Measurements from ENCODE around the gene TOR1AIP2. TPM values are rescaled to one million over a fixed set of nuclear protein-coding genes. Genes with fewer than 3 reads are reported as not detected.

TOR1AIP2 gene
- total and polyA plus RNA-seq, 11 donors, result 12.7 to 73.2 (median 54.5) TPM

DNA sequence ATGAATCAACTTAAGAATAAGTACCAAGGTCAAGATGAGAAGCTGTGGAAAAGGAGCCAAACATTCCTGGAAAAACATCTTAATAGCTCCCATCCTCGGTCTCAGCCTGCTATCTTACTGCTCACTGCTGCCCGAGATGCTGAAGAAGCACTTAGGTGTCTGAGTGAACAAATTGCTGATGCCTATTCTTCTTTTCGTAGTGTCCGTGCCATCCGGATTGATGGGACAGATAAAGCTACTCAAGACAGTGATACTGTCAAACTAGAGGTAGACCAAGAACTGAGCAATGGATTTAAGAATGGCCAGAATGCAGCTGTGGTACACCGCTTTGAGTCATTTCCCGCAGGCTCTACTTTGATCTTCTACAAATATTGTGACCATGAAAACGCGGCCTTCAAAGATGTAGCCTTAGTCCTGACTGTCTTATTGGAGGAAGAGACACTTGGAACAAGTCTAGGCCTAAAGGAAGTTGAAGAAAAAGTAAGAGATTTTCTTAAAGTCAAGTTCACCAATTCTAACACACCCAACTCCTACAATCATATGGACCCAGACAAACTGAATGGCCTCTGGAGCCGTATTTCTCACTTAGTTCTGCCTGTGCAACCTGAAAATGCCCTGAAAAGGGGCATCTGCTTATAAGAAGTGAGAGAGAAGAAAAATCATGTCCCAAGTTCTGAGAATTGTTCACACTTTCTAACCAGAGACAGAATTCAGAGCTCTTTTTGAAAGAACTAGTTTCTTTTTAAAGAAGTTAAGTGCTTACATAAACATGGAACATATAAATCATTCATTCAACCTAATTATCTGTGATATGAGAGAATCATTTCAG is 40.2 kb upstream of the TOR1AIP2 start:
- ATAC-seq, result no peak
- intact Hi-C loops (cut with DNase I), result loop anchor here in 1 of 10 donors (10.0 kb wide), 1 partner anchor 157 kb away; no protein-coding TSS in a partner anchor
- H3K4me1 ChIP-seq, result peaks cover 0 to 5% (median 0%) of the 10 kb centered on the region in 12 donors
- no peak overlapping the region for H3K27ac ChIP-seq
- TF ChIP-seq CTCF (IDR thresholded peaks at IDR 0.05) (no peak), POLR2A (IDR thresholded peaks at IDR 0.05) (no peak)
- peaks cover 0 to 95% (median 78%) of the 10 kb centered on the region in 9 donors for H3K36me3 ChIP-seq
- H3K27me3 ChIP-seq, result no peaks in the 10 kb centered on the region
- no peak for DNase-seq
- 85 to 87% (median 85%) methylated on average over 10 of the region's 10 CpGs for WGBS, 4 donors
- no peaks in the 10 kb centered on the region for H3K9me3 ChIP-seq
- no peak overlapping the region for H3K4me3 ChIP-seq

DNA sequence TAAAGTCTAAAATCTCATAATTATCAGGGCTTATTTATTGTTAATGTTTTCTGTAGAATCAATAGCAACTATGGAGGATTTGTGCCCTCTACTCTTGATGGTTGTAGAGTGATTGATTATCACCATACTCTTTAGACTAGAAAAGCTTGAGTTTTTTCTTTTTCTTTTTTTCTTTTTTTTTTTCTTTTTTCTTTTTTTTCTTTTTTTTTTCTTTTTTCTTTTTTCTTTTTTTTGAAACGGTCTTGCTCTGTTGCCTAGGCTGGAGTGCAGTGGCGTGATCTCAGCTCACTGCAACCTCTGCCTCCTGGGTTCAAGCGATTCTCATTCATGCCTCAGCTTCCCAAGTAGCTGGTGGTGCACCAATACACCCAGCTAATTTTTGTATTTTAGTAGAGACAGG is 34.2 kb upstream of the TOR1AIP2 start:
- intact Hi-C loops (cut with DNase I), result loop anchor here in 1 of 10 donors (10.0 kb wide), 1 partner anchor 163 kb away; no protein-coding TSS in a partner anchor
- no peak for TF ChIP-seq CTCF (IDR thresholded peaks at IDR 0.05)
- no peak for TF ChIP-seq POLR2A (IDR thresholded peaks at IDR 0.05)

GRCh38 chr1:179910934-179911333 is 33.3 kb upstream of the TOR1AIP2 start:
- Histone ChIP-seq H3K27me3 (no peaks in the 10 kb centered on the region), H3K4me1 (no peaks in the 10 kb centered on the region), H3K27ac (no peak overlapping the region), H3K36me3 (peaks cover 0 to 100% (median 96%) of the 10 kb centered on the region in 9 donors), H3K9me3 (no peaks in the 10 kb centered on the region), H3K4me3 (no peak overlapping the region)
- 60 to 83% (median 72%) methylated on average over 1 of the region's 1 CpG for WGBS, 4 donors
- intact Hi-C loops (cut with DNase I), result loop anchor here in 1 of 10 donors (10.0 kb wide), 1 partner anchor 164 kb away; no protein-coding TSS in a partner anchor
- TF ChIP-seq POLR2A (IDR thresholded peaks at IDR 0.05) (no peak), CTCF (IDR thresholded peaks at IDR 0.05) (no peak)
- ATAC-seq, result no peak
- no peak for DNase-seq

More for the DNA sequence above, 34.2 kb upstream of the TOR1AIP2 start:
- Histone ChIP-seq H3K9me3 (no peaks in the 10 kb centered on the region), H3K4me1 (no peaks in the 10 kb centered on the region), H3K27ac (no peak overlapping the region), H3K27me3 (no peaks in the 10 kb centered on the region), H3K36me3 (peaks cover 0 to 100% (median 96%) of the 10 kb centered on the region in 9 donors), H3K4me3 (no peak overlapping the region)
- DNase-seq (no peak), ATAC-seq (no peak)
- 95 to 98% (median 96%) methylated on average over 3 of the region's 3 CpGs for WGBS, 4 donors

- Histone ChIP-seq H3K27me3 (no peaks in the 10 kb centered on the region), H3K4me1 (peaks cover 0 to 45% (median 25%) of the 10 kb centered on the region in 12 donors), H3K4me3 (no peak overlapping the region), H3K9me3 (no peaks in the 10 kb centered on the region), H3K36me3 (peaks cover 0 to 98% (median 73%) of the 10 kb centered on the region in 9 donors), H3K27ac (no peak overlapping the region)
- no peak for DNase-seq
- intact Hi-C loops (cut with DNase I), result loop anchor here in 2 of 10 donors (10.0 kb wide), 1 partner anchor 65 kb away; the partner anchor contains the start of gene CEP350 (in 2 of the 2)
- WGBS, 4 donors, result 58 to 86% (median 75%) methylated on average over 4 of the region's 4 CpGs
- TF ChIP-seq CTCF (IDR thresholded peaks at IDR 0.05), result no peak
- no peak for TF ChIP-seq POLR2A (IDR thresholded peaks at IDR 0.05)
- ATAC-seq, result no peak
These were observed 12.0 kb upstream of the TOR1AIP2 start for GRCh38 chr1:179889589-179889988.
